Central memory CD4-positive, alpha-beta T cell (primary cell): Measurements from ENCODE around the gene TRPC4AP.

Experiments used
- DNase-seq: peaks from one replicate; pipeline ENCODE4 v3.0.0; 2022

The TRPC4AP gene

GRCh38 chr20:34964486-34964885, 128.1 kb downstream of the TRPC4AP start:
- DNase-seq, result no peak

- no peak for DNase-seq
These were observed 135.7 kb downstream of the TRPC4AP start for GRCh38 chr20:34956751-34957472.

DNA sequence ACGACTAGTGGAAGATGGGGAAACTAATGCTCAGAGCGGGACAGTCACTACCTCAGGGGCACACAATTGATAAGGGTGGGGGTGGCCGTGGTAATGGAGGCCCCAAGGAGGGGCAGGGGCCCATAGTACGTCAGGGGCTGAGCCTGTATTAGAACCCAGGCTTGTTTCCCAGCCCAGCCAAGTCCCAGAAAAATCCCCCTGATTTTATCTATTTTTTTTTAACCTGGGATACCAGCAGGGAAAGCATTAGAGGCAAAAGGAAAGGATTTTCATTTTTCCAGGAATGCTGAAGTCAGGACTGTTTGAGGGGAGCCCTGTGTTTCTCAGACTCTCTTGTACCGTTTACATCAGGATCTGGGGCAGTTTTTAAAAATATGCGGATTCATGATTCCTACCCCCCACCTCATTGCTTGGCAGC, 136.6 kb downstream of the TRPC4AP start:
- no peak for DNase-seq

DNA sequence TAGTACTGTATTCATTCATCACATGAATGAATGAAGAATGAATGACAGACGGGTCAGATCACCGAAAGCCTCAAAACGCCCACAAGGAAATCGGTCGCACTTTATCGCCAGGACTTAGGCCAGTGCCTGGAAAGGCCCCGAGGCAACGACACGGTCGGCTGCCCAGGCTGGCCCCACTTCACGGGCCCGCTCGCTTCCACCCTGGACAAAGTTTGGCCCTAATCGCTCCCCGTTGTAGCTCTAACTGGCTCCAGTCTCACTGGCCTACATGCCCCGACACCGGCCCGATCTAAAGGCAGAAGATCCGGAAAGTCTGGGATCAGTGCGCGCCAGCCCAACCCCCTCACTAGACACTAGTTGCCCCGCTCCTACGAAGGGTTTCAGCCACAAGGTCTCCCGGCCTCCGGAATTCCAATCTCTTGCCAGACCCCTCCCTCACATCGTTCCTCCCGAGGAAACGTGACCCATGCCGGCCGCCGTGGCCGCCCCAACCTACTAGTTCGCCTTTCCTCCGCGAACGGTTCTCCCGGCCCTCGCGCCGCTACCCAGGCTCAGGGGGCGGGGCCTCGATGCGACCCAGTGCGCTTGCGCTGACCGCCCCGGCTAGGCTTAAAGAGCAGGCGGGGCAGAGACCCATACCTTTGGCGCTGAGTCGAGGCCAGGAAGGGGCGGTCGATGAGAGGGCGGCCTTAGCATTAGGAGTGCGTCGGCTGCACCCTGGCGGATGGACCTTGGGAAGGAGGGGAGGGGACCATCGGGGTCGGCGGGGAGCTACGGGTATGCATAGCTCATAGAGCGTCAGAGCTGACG, 137.2 kb downstream of the TRPC4AP start, which contains the start of the genes GSS and MYH7B:
Gene GSS (minus strand): TSS at position 576 of the 810 bp plus-strand sequence. CDS start 3,954 bp downstream, outside the sequence.
Gene MYH7B (plus strand): TSS at position 638 of the 810 bp plus-strand sequence. CDS start 22,138 bp downstream, outside the sequence.
- DNase-seq, result peak; percentile 93

DNA sequence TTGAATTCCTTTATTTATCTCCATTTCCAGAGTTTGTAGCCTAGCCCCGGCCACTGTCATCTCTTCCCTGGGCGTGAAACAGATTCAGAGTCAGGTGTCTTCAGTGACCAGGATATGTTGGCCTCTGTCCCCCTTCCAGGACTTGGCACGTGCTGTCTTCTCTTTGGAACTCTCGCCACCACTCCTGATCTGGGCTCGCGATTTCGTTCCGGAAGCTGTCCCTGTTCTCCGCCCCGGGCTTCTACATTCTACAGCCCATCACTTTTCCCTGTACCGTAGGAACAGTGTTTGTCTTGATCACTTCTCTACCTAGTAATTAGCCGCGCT, 137.7 kb downstream of the TRPC4AP start:
- DNase-seq, result no peak

DNA sequence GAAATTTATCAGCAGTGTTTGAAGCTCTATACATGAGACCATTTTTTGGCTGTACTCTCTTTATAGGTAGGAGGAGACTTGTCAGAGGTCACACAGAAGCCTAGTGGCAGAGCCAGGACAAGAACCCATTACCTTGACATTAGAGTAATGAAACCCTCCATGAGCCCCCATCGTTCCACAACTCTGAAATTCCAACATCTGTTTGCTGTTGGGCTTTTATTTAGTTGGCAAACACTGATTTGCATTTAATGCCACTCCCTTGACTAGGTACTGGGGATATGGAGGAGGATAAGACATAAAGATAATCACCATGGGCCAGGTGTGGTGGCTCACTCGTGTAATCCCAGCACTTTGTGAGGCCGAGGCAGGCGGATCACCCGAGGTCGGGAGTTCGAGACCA, 138.6 kb downstream of the TRPC4AP start:
- DNase-seq, result no peak

DNA sequence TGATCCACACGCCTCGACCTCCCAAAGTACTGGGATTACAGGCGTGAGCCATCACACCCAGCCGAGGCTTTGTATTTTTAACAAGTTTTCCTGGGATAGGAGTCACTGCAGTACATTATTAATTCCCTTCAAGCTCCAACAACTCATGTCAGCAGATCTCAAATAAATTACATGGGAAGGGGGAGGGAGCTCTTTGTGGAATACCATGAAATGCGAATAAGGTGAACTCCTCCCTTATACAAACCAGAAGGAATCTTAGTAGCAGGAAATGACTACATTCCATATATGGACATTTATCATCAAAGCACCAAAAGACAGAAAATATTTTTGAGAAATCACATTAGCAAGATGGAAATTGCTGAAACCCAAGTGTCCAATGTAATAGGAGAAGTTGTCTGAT, 139.9 kb downstream of the TRPC4AP start:
- DNase-seq, result no peak
